Central memory CD8-positive, alpha-beta T cell (primary cell): ENCODE data around the gene PTGR3.

Experiments used
- ATAC-seq: fragments of 150-1000 bp; cut with Tn5 transposase; replicated peaks from 2 replicates; pipeline ENCODE4 v1.10.0; 2022; ENCODE audit warnings: mild to moderate bottlenecking, moderate FRiP score, moderate number of reproducible peaks; ENCODE audit not compliant: poor library complexity, severe bottlenecking; ENCODE audit errors: extremely low read depth
- DNase-seq, 2 donors: peaks; one replicate each; pipeline ENCODE4 v3.0.0; 2021; ENCODE audit warnings: low spot score in 2 of 2
- H3K27ac Mint-ChIP-seq: one replicate; pipeline ENCODE4 v1.8.0; 2022; ENCODE audit warnings: low read depth, mild to moderate bottlenecking, moderate library complexity, mixed read lengths
- H3K27me3 Mint-ChIP-seq: one replicate; pipeline ENCODE4 v1.8.0; 2022; ENCODE audit warnings: mixed read lengths
- H3K36me3 Mint-ChIP-seq: one replicate; pipeline ENCODE4 v1.8.0; 2022; ENCODE audit warnings: mild to moderate bottlenecking, moderate library complexity, mixed read lengths; ENCODE audit not compliant: insufficient read depth
- H3K4me1 Mint-ChIP-seq: one replicate; pipeline ENCODE4 v1.8.0; 2022; ENCODE audit warnings: mixed read lengths
- H3K4me3 Mint-ChIP-seq: one replicate; pipeline ENCODE4 v1.8.0; 2022; ENCODE audit warnings: mild to moderate bottlenecking, moderate library complexity, mixed read lengths
- H3K9me3 Mint-ChIP-seq: one replicate; pipeline ENCODE4 v1.8.0; 2022; ENCODE audit warnings: mixed read lengths

Gene PTGR3

GRCh38 chr18:75247611-75248421 is 38.9 kb upstream of the PTGR3 start:
- peaks cover 77% of the 10 kb centered on the region for H3K4me1 Mint-ChIP-seq
- H3K9me3 Mint-ChIP-seq, result no peaks in the 10 kb centered on the region
- H3K27ac Mint-ChIP-seq, result peak overlapping the region; percentile 95
- H3K27me3 Mint-ChIP-seq, result no peaks in the 10 kb centered on the region
- DNase-seq, result no peak
- peak; percentile 44 for ATAC-seq
- peaks cover 15% of the 10 kb centered on the region for H3K36me3 Mint-ChIP-seq
- H3K4me3 Mint-ChIP-seq, result peak overlapping the region; percentile 79

DNA sequence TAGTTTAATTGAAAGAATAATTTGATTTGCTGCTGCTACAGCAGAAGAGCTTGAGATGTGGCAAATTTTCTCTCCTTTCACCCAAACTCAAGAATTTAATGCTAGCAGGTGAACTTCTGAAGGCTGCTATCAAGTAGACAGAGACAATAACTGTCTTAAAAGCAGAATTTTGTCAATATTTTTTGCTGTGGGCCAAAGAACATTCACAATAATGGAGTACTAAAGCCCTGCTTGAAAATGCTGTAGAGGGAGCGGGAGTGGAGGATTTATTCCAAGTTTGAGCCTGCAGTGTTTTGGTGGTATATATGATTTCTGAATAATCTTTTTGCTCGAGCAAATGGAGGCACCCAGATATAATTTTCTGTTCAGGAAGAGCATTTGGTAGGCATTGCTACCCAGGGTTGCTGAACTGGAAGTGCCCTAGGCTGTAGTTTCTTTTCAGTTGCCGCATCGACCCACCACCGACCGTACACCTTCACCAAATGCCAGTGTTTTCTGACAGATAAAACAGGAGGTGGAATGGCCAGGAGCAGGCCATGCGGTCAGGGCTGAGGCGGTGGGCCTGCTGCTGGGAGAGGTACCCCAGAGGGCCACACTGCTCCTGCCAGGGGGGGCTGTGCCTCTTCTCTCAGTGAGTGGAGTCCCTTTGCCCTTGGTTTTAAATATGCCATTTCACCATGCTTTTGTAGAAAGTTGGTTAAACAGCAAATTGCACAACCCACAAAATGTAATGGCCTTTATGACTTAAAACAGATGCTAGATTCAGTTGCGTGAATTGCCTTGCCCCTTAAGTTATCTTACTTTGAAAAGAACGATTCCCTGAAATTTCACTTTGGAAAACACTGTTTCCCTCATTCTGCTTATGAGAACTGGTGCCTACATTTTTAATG is 38.0 kb upstream of the PTGR3 start:
- Mint-ChIP-seq H3K4me1 (peaks cover 80% of the 10 kb centered on the region), H3K27me3 (no peaks in the 10 kb centered on the region), H3K4me3 (peak overlapping the region; percentile 79), H3K27ac (peak overlapping the region; percentile 95), H3K36me3 (peaks cover 15% of the 10 kb centered on the region), H3K9me3 (no peaks in the 10 kb centered on the region)
- ATAC-seq (no peak), DNase-seq (no peak)

DNA sequence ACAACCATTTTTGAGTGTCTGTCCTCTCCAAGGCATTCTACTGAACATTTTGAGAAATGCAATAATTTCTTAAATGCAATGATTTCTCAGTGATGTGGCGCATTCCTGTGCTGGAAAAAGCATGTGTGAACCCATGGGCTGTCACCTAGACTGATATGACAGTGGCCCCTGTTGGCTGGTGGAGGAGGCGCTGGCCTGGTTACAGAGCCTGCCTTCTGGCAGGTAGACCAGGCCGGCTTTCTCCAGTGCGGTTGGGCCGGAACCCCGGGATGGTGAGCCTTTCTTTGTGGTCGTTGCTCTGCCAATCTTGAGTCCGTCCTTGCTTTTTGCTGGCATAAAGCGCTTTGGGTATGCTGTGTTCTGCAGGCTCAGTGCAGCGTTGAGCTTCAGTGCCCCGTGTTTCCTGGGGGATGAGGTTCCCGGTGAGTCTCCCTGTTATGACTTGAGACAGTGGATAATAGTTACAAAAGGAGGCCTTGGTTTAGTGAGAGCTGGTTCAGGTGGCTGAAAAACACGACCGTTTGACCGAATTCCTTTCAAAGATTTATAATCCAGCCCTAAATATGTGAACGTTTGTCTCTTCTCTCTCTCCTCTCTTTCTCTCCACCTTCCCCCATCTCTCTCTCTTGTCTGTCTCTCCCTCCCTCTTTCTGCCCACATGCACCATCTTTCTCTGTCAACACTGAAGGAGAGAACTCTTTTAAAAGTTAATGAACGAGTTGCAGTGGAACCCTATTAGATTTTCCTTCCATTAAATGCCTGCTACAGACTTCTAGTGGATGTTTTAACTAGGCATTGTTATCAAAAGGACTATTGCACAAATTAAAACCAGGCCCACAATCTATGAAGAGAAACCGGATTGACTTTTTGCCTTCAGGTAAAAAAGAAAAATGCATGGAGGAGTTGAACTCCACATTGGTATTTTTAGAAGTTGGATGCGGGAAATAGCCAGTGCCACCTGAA is 35.7 kb upstream of the PTGR3 start:
- no peak for DNase-seq
- no peaks in the 10 kb centered on the region for H3K9me3 Mint-ChIP-seq
- H3K4me3 Mint-ChIP-seq, result peak overlapping the region; percentile 10
- H3K27ac Mint-ChIP-seq, result peak overlapping the region; percentile 95
- H3K4me1 Mint-ChIP-seq, result peaks cover 86% of the 10 kb centered on the region
- H3K27me3 Mint-ChIP-seq, result no peaks in the 10 kb centered on the region
- ATAC-seq, result no peak
- H3K36me3 Mint-ChIP-seq, result peaks cover 14% of the 10 kb centered on the region

DNA sequence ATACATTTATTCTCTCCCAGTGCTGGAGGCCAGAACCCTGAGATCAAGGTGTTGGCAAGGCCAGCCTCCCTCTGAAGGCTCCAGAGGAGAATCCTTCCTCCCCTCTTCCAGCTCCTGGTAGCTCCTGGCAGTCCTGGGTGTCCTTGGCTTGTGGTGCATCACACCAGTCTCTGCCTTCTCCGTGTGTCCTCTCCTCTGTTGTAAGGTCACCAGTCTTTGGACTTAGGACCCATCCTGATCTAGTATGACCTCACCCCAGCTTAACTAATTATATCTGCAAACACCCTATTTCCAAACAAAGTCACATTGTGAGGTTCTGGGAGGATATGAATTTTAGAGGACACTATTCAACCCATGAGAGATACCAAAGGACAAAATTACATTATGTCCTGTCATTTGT is 32.8 kb upstream of the PTGR3 start:
- H3K4me1 Mint-ChIP-seq, result peaks cover 75% of the 10 kb centered on the region

DNA sequence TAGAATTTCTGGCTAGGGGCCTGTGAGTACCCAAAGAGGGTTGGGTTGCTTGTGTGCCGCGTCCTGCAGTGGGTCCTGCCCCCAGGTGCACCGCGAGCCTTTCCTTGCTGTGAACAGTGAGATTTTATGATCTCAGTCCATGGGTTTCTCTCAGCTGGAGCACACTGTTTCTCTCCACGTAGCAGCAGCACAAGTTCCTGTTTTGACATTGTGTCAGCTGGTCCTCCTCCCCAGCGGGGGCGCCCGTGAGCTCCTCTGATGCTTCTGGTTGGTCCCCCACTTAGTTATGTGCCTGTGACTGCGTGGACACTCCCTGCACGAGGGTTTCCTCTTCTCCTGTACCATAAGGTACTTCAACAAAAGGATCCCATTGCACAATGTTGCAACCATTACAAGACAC is 31.5 kb upstream of the PTGR3 start:
- Mint-ChIP-seq H3K4me1 (peaks cover 71% of the 10 kb centered on the region), H3K4me3 (no peak overlapping the region)
- ATAC-seq, result no peak

More for the DNA sequence above, 32.8 kb upstream of the PTGR3 start:
- H3K9me3 Mint-ChIP-seq, result no peaks in the 10 kb centered on the region
- H3K4me3 Mint-ChIP-seq, result no peak overlapping the region
- H3K27me3 Mint-ChIP-seq, result no peaks in the 10 kb centered on the region
- DNase-seq, result no peak
- H3K27ac Mint-ChIP-seq, result no peak overlapping the region
- peaks cover 7% of the 10 kb centered on the region for H3K36me3 Mint-ChIP-seq
- no peak for ATAC-seq

DNA sequence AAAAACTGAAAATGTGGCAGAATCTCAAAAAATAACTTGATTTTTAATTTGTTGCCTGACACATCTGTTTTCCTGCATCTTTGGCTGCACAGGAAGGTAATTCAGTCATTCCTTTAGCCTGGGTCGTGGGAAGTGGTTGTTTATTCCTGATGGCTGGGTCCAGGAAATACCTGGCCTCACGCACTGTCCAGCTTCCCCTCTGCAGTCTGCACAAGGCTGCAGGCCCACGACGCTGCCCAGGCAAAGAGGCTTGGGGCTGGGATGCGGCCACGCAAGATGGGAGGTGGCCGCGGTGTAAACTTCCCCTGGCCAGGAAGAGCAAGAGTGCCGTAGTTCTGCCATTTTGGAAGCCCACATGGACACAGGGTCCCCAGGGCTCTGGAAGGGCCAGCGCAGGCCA is 29.8 kb upstream of the PTGR3 start:
- H3K27ac Mint-ChIP-seq, result no peak overlapping the region
- no peaks in the 10 kb centered on the region for H3K27me3 Mint-ChIP-seq
- H3K36me3 Mint-ChIP-seq, result peaks cover 12% of the 10 kb centered on the region
- no peak overlapping the region for H3K4me3 Mint-ChIP-seq
- H3K9me3 Mint-ChIP-seq, result no peaks in the 10 kb centered on the region
- no peak for DNase-seq
- H3K4me1 Mint-ChIP-seq, result peaks cover 66% of the 10 kb centered on the region
- no peak for ATAC-seq

More for the DNA sequence above, 31.5 kb upstream of the PTGR3 start:
- Mint-ChIP-seq H3K9me3 (no peaks in the 10 kb centered on the region), H3K27ac (no peak overlapping the region), H3K36me3 (peaks cover 10% of the 10 kb centered on the region), H3K27me3 (no peaks in the 10 kb centered on the region)
- DNase-seq, result no peak

- ATAC-seq (no peak), DNase-seq (no peak)
- no peak overlapping the region for H3K27ac Mint-ChIP-seq
- no peaks in the 10 kb centered on the region for H3K27me3 Mint-ChIP-seq
- peaks cover 59% of the 10 kb centered on the region for H3K4me1 Mint-ChIP-seq
- H3K9me3 Mint-ChIP-seq, result no peaks in the 10 kb centered on the region
- no peak overlapping the region for H3K4me3 Mint-ChIP-seq
- H3K36me3 Mint-ChIP-seq, result peaks cover 12% of the 10 kb centered on the region
These were observed 29.2 kb upstream of the PTGR3 start for GRCh38 chr18:75238100-75238499.

- H3K27ac Mint-ChIP-seq, result no peak overlapping the region
- ATAC-seq, result no peak
- DNase-seq, result no peak
These were observed 27.0 kb upstream of the PTGR3 start for GRCh38 chr18:75235896-75236295.

DNA sequence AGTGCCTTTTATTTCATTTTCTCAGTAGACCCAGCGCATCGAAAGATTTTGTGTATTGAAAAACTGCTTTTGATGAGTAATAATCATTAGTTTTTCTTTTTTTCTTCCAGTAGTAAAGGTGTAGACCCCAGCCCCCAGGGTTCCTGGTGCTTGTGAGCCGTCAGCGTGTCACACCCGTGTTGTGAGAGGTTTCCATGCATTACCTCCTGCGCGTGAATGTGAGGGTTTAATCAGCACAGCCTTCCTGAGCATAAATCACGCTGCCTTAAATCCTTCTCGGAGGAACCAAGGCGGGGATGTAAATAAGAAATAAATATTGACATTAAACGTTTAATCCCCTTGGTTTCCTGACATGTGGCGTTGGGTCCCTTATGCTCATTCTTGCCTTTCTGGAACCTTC is 26.0 kb upstream of the PTGR3 start:
- no peak for DNase-seq

More at GRCh38 chr18:75235896-75236295, 27.0 kb upstream of the PTGR3 start:
- Mint-ChIP-seq H3K9me3 (no peaks in the 10 kb centered on the region), H3K36me3 (peaks cover 14% of the 10 kb centered on the region), H3K27me3 (no peaks in the 10 kb centered on the region), H3K4me1 (peaks cover 39% of the 10 kb centered on the region), H3K4me3 (no peak overlapping the region)

GRCh38 chr18:75231053-75231406 is 22.1 kb upstream of the PTGR3 start:
- DNase-seq, result no peak
- ATAC-seq, result no peak
- H3K27me3 Mint-ChIP-seq, result no peaks in the 10 kb centered on the region
- no peak overlapping the region for H3K27ac Mint-ChIP-seq
- H3K36me3 Mint-ChIP-seq, result peaks cover 10% of the 10 kb centered on the region
- H3K4me1 Mint-ChIP-seq, result peaks cover 58% of the 10 kb centered on the region
- no peaks in the 10 kb centered on the region for H3K9me3 Mint-ChIP-seq
- H3K4me3 Mint-ChIP-seq, result no peak overlapping the region

More for the DNA sequence above, 26.0 kb upstream of the PTGR3 start:
- no peak for ATAC-seq
- Mint-ChIP-seq H3K4me3 (no peak overlapping the region), H3K36me3 (peaks cover 14% of the 10 kb centered on the region), H3K9me3 (no peaks in the 10 kb centered on the region), H3K27me3 (no peaks in the 10 kb centered on the region), H3K27ac (no peak overlapping the region), H3K4me1 (peaks cover 34% of the 10 kb centered on the region)

DNA sequence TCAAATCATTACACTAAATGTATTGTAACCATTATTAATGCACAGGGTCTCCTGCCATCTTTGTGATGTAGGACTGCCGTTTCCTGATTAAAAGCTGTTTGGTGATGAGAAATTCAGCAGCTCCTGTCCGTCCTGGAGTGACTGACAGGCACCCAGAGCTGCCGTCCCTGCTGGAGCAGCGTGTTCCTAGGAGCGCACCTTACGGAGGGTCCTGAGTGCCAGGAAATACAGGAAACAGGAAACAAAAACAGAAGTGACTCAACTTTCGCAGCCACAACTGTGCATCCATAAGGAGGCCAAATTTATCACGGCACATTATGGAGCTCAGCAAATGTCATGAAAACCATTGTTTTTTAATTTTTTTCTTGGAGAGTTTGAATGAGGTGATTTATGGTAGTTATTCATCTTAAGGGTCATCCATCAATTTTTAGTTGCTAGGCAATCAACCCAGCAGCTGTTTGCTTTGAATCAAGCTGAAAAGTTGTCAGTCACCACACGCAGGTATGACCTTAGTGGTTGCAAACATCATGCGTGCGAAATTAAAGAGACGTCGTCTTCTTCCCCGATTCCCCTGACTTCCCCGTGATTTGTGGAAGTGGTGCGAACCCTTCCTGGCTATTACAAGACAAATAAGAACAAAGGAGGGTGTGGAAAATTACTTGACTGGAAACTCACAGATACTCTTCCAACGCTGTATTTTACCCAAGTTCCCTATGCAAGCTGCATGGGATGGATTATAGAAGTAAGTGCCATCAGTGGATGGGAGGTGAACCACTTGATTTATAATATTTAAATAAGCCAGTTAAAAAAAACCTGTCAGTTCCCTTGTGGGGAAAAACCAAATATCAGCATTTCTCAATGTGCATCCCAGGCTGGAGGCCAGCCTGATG is 21.5 kb upstream of the PTGR3 start:
- no peak for ATAC-seq

More for the DNA sequence above, 21.5 kb upstream of the PTGR3 start:
- peaks cover 6% of the 10 kb centered on the region for H3K36me3 Mint-ChIP-seq
- no peak for DNase-seq
- H3K4me1 Mint-ChIP-seq, result peaks cover 52% of the 10 kb centered on the region
- H3K9me3 Mint-ChIP-seq, result no peaks in the 10 kb centered on the region
- no peaks in the 10 kb centered on the region for H3K27me3 Mint-ChIP-seq
- peak overlapping the region; percentile 44 for H3K27ac Mint-ChIP-seq
- H3K4me3 Mint-ChIP-seq, result no peak overlapping the region
